Measurements from ENCODE around the gene DNAL4. TPM values are rescaled to one million over a fixed set of nuclear protein-coding genes. Genes with fewer than 3 reads are reported as not detected.

DNAL4 gene
- total RNA-seq, 1 donor, result 11.2 TPM

DNA sequence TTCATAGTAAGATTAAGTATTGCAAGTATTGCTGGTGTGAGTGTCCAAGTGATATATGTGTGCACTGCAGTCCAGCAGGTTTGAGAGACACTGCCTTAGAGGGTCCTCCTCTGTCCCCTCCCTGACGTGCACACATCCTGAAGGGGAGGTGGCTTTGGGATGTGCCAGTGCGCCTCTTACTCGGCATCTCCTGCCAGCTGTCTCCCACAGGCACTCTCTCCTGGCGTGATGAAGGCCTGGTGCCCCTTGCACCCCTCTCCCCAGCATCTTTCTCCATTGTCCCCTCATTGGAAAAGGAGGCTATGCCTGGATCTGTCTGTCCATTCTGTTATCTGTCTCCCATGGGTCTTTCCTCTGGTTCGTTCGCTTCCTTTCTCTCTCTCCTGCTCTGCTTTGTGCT is 64.0 kb downstream of the DNAL4 start:
- DNase-seq (ENCODE audit: low read depth), result no peak
- H3K4me3 ChIP-seq (ENCODE audit: low read depth, low read length), result no peak overlapping the region
- no peak for TF ChIP-seq CTCF (IDR thresholded peaks at IDR 0.05; ENCODE audit: insufficient read depth, low read depth, low read length)

DNA sequence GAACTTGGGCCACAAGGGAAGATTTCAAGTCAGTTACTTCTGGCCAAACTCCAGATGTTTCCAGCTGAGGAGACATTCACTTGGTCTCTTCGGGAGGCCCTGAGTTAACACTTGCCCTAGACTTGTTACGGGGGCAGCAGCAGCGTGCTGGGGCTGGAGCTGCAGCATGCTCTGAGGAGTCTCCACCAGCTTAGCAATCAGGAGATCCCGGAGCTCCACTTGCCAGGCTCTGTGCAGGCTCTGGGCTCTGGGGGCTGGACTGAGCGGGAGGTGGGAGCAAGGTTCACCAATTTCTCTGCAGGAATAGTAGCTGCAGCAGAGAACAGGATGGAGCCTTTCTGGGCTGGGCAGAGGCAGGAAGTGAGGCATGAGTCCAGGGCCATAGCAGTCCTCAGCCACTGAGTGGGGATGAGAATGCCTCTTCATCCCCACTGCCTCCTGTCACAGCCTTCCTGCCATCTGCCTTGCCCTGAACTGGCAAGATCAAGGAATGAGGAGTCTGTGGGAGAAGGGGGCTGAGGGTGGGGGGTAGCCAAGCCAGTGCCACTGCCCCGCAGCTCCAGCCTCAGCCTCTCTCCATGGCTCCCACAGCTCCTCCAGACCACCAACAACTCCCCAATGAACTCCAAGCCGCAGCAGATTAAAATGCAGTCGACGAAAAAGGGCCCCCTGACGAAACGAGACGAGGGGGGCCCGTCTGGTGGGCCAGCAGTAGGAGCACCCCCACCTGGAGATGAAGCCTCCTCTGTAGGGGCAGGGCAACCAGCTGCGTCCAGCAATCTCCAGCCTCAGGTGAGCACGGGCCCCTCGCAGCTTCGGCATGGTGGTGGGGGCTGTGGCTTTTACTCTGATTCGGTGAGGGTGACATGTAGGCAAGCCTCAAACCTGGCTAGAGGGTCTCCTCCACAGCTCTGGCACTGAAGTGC is 64.8 kb downstream of the DNAL4 start:
- H3K4me3 ChIP-seq (ENCODE audit: low read depth, low read length), result no peak overlapping the region
- no peak for DNase-seq (ENCODE audit: low read depth)
- no peak for TF ChIP-seq CTCF (IDR thresholded peaks at IDR 0.05; ENCODE audit: insufficient read depth, low read depth, low read length)

Small RNA genes within 50 kb of the gene (small RNA-seq; reads per million reads assigned to genes)
- not detected for gene AL021707.8

Other genes with a start within 250 kb of the DNAL4 start
- 2.3 and 6.5 TPM in 2 replicates for gene DMC1, start 224.0 kb downstream of the DNAL4 start, total RNA-seq
- gene FAM227A, start 137.8 kb downstream of the DNAL4 start, total RNA-seq, result 1.3 and 1.9 TPM in 2 replicates
- 12.2 and 20.7 TPM in 2 replicates for gene CBY1, start 137.5 kb downstream of the DNAL4 start, total RNA-seq
- gene TOMM22, start 112.2 kb downstream of the DNAL4 start, total RNA-seq, result 60.6 and 88.9 TPM in 2 replicates
- 53.5 and 62.2 TPM in 2 replicates for gene JOSD1, start 93.2 kb downstream of the DNAL4 start, total RNA-seq
- 31.2 and 35.4 TPM in 2 replicates for gene GTPBP1, start 88.2 kb downstream of the DNAL4 start, total RNA-seq
- gene SUN2, start 38.1 kb downstream of the DNAL4 start, total RNA-seq, result 64.3 and 99.9 TPM in 2 replicates
- gene NPTXR, start 49.9 kb upstream of the DNAL4 start, total RNA-seq, result 0.64 and 0.86 TPM in 2 replicates
- 57.7 and 66.5 TPM in 2 replicates for gene CBX6, start 78.1 kb upstream of the DNAL4 start, total RNA-seq
- not detected in 2 replicates for gene APOBEC3A, start 163.5 kb upstream of the DNAL4 start, total RNA-seq
- 2.2 and 3.2 TPM in 2 replicates for gene APOBEC3B, start 188.2 kb upstream of the DNAL4 start, total RNA-seq
- 11.9 and 16.4 TPM in 2 replicates for gene APOBEC3C, start 220.1 kb upstream of the DNAL4 start, total RNA-seq
- gene APOBEC3D, start 227.0 kb upstream of the DNAL4 start, total RNA-seq, result 2.9 and 4.3 TPM in 2 replicates
- 4.8 and 5.6 TPM in 2 replicates for gene APOBEC3F, start 246.7 kb upstream of the DNAL4 start, total RNA-seq

Measured in fibroblast of villous mesenchyme (primary cell).